GM12878 (cell line): ENCODE measurements around the gene KCTD19. TPM values are rescaled to one million over a fixed set of nuclear protein-coding genes. Genes with fewer than 3 reads are reported as not detected.

ENCODE experiments used
- ATAC-seq: fragments of 200-7000 bp; cut with Tn5 transposase; 3 replicates; pipeline ENCODE4 v1.9.1; 2020; ENCODE audit warnings: mild to moderate bottlenecking, moderate library complexity
- BruUV-seq: library from RNA; stranded (reverse); fragments of 400-500 nt; replicated peaks from 2 replicates; lab custom pipeline; 2021; lab: Mats Ljungman, UMichigan
- CTCF ChIA-PET: fragments of 300-600 bp; sonication (Branson Sonifier 250); formaldehyde crosslinking; extraction: SDS; loops from one replicate; lab custom pipeline; 2021; ENCODE audit warnings: inconsistent platforms; lab: Yijun Ruan, JAX
- POLR2A ChIA-PET: fragments of 350-600 bp; formaldehyde crosslinking; extraction: SDS; loops from one replicate; lab custom pipeline; 2021; ENCODE audit warnings: inconsistent platforms; lab: Charles Lee
- RAD21 ChIA-PET: fragments of 300-600 bp; sonication (Branson Sonifier 250); formaldehyde crosslinking; loops from one replicate; lab custom pipeline; 2023; ENCODE audit warnings: antibody characterized with exemption; ENCODE audit not compliant: unreplicated experiment; lab: Charles Lee
- SMC1A ChIA-PET: fragments of 300-600 bp; sonication (Branson Sonifier 250); formaldehyde crosslinking; loops from one replicate; lab custom pipeline; 2023; ENCODE audit not compliant: unreplicated experiment, uncharacterized antibody; lab: Charles Lee
- DNase-seq: peaks from one replicate; pipeline ENCODE4 v3.0.0-alpha.2; 2011; ENCODE audit warnings: low read depth, low spot score
- FAIRE-seq: peaks from 3 replicates; lab custom pipeline; 2011; peaks lifted over from hg19 to GRCh38; lab: Jason Lieb, UNC
- H2AFZ ChIP-seq: 2 replicates; pipeline ENCODE4 v1.6.0; 2011; ENCODE audit warnings: low read depth, low read length, control low read depth; ENCODE audit not compliant: control insufficient read depth
- H3K27ac ChIP-seq: 2 replicates; pipeline ENCODE4 v1.5.1; 2011; ENCODE audit warnings: control low read depth; ENCODE audit not compliant: control insufficient read depth, insufficient read depth
- H3K27me3 ChIP-seq, 2 experiments: replicated peaks in 1 of 2; 2 replicates each; pipeline versions ENCODE4 v1.6.0 to v1.6.1; 2011; ENCODE audit warnings: low read length in 1 of 2; ENCODE audit not compliant: control insufficient read depth in 2 of 2, insufficient read depth in 2 of 2
- H3K36me3 ChIP-seq, 2 experiments: 2 replicates each; pipeline ENCODE4 v1.5.1; 2011; ENCODE audit warnings: low read length in 1 of 2; ENCODE audit not compliant: control insufficient read depth in 2 of 2, insufficient read depth in 2 of 2
- H3K4me1 ChIP-seq: 2 replicates; pipeline ENCODE4 v1.6.1; 2011; ENCODE audit warnings: mild to moderate bottlenecking, low read length, moderate library complexity, mixed read lengths; ENCODE audit not compliant: control insufficient read depth, insufficient read depth
- H3K4me2 ChIP-seq: 2 replicates; pipeline ENCODE4 v1.6.0; 2011; ENCODE audit warnings: control low read depth; ENCODE audit not compliant: control insufficient read depth, insufficient read depth
- H3K4me3 ChIP-seq: fragments of 200-600 bp; sonication (generic); 2 replicates; pipeline ENCODE4 v1.5.1; 2016
- H3K79me2 ChIP-seq: 2 replicates; pipeline ENCODE4 v1.6.0; 2011; ENCODE audit warnings: low read length; ENCODE audit not compliant: control insufficient read depth, insufficient read depth
- H3K9ac ChIP-seq: 2 replicates; pipeline ENCODE4 v1.8.0; 2011; ENCODE audit warnings: low read length, control low read depth, mixed read lengths; ENCODE audit not compliant: control insufficient read depth, insufficient read depth
- H3K9me3 ChIP-seq: replicated peaks from 3 replicates; pipeline ENCODE4 v1.5.1; 2011; ENCODE audit warnings: mild to moderate bottlenecking, low read length; ENCODE audit not compliant: control insufficient read depth, insufficient read depth
- H4K20me1 ChIP-seq: 2 replicates; pipeline ENCODE4 v1.6.0; 2011; ENCODE audit not compliant: control insufficient read depth, insufficient read depth
- EP300 ChIP-seq, 2 experiments: fragments of 150-350 bp in 1 of 2; IDR thresholded peaks; 2 replicates each; pipeline ENCODE4 v1.6.1; 2011 to 2012; ENCODE audit warnings: low read depth in 2 of 2, low read length in 2 of 2, borderline replicate concordance in 1 of 2, improper control_type of control experiment in 1 of 2, inconsistent platforms in 1 of 2; ENCODE audit not compliant: control insufficient read depth in 1 of 2
- IKZF1 ChIP-seq: fragments of 450-650 bp; conservative IDR thresholded peaks from 2 replicates; pipeline ENCODE4 v1.6.1; 2017; ENCODE audit warnings: antibody characterized with exemption, mild to moderate bottlenecking
- YY1 ChIP-seq: IDR thresholded peaks from 2 replicates; pipeline ENCODE4 v1.6.1; 2011; ENCODE audit warnings: low read depth, mild to moderate bottlenecking, low read length
- WGBS: methylation state at CpG from one replicate; pipeline ENCODE4 v1.1.6; 2016; ENCODE audit warnings: low lambda C conversion rate; ENCODE audit not compliant: insufficient replicate concordance, insufficient coverage; ENCODE audit errors: missing lambda C conversion rate; 5-methylcytosine and 5-hydroxymethylcytosine counted together
- in situ Hi-C: fragments of 300-500 bp; cut with MboI; formaldehyde crosslinking; loops from 9 replicates; pipeline ENCODE4 v1.14.3; 2018; ENCODE audit warnings: mixed read lengths
- intact Hi-C: fragments of 100-400 bp; cut with micrococcal nuclease; formaldehyde crosslinking; loops from one replicate; pipeline ENCODE4 v1.14.2; 2022; ENCODE audit not compliant: unreplicated experiment
- polyA plus RNA-seq, 11 experiments: library from polyadenylated mRNA; depleted of rRNA in 4 of 11; unstranded in 6 of 11; stranded (reverse) in 5 of 11; fragments of >200 nt; fragmentation: Nextera tagmentation in 4 of 11; fragmentation: Illumina TruSeq in 1 of 11; extraction: Ambion mirVana in 4 of 11; extraction: Trizol in 1 of 11; gene quantifications; 1 replicate in 1 of 11; 2 replicates in 10 of 11; pipeline versions ENCODE4 v1.2.1 to v1.2.3, GENCODE V29; 2011 to 2016; ENCODE audit warnings: inconsistent platforms in 2 of 11, missing spikeins in 2 of 11, low read depth in 1 of 11
- total RNA-seq, 4 experiments: library from RNA; depleted of rRNA in 3 of 4; stranded (reverse); fragments of >200 nt in 3 of 4; fragmentation: Illumina TruSeq in 1 of 4; extraction: Trizol in 1 of 4; gene quantifications; 2 replicates each; pipeline versions ENCODE4 v1.2.1 to v1.2.3, GENCODE V29; 2013 to 2021
- TF ChIP-seq, protein P1 (sequence below): IDR thresholded peaks from 2 replicates; pipeline ENCODE4 v1.6.1; 2011; ENCODE audit warnings: mild to moderate bottlenecking, low read depth, low read length, moderate library complexity; ENCODE audit not compliant: insufficient replicate concordance
- TF ChIP-seq, protein P2 (sequence below): fragments of 450-650 bp; IDR thresholded peaks from 2 replicates; pipeline ENCODE4 v1.6.1; 2017; ENCODE audit warnings: mild to moderate bottlenecking, moderate library complexity
- TF ChIP-seq, protein P3 (sequence below): IDR thresholded peaks from 2 replicates; pipeline ENCODE4 v1.6.1; 2011; ENCODE audit warnings: borderline replicate concordance, low read depth, mild to moderate bottlenecking, moderate library complexity, mixed read lengths, low read length; ENCODE audit not compliant: insufficient read depth; ENCODE audit errors: extremely low read length
- TF ChIP-seq, protein P4 (sequence below): fragments of 450-650 bp; IDR thresholded peaks from 2 replicates; pipeline ENCODE4 v1.6.1; 2017; ENCODE audit warnings: mild to moderate bottlenecking, moderate library complexity
- TF ChIP-seq, protein P5 (sequence below): fragments of 450-650 bp; conservative IDR thresholded peaks from 2 replicates; pipeline ENCODE4 v1.6.1; 2017; ENCODE audit warnings: mild to moderate bottlenecking, moderate library complexity

KCTD19 gene
- total and polyA plus RNA-seq, 10 of the 15 experiments (the other 5 are each of a cell fraction or from before 2014, with no cell fraction given) = 1.6 to 8.9 (median 3.9) TPM

DNA sequence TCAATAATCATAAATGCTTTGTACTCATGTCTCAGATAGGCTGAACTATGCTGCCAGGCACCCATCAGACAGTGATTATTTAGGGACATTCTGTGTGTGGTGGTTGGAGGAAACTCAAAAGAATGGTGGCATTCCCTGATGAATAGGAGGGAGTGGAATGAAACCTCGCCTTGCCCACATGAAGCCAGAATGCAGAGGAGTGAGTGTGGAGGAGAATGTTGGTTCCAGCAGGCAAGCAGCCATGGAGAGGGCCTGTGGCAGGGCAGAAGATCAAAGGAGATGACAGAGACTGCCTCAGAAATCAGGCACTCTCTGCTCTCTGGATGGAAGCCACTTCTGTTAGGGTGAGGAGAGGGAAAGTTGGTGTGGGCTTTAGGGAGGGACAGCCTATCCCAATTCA lies 22.5 kb downstream of the KCTD19 start (continued):
- TF ChIP-seq, protein P1, sequence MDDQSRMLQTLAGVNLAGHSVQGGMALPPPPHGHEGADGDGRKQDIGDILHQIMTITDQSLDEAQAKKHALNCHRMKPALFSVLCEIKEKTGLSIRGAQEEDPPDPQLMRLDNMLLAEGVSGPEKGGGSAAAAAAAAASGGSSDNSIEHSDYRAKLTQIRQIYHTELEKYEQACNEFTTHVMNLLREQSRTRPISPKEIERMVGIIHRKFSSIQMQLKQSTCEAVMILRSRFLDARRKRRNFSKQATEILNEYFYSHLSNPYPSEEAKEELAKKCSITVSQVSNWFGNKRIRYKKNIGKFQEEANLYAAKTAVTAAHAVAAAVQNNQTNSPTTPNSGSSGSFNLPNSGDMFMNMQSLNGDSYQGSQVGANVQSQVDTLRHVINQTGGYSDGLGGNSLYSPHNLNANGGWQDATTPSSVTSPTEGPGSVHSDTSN = no peak
- TF ChIP-seq, protein P2, sequence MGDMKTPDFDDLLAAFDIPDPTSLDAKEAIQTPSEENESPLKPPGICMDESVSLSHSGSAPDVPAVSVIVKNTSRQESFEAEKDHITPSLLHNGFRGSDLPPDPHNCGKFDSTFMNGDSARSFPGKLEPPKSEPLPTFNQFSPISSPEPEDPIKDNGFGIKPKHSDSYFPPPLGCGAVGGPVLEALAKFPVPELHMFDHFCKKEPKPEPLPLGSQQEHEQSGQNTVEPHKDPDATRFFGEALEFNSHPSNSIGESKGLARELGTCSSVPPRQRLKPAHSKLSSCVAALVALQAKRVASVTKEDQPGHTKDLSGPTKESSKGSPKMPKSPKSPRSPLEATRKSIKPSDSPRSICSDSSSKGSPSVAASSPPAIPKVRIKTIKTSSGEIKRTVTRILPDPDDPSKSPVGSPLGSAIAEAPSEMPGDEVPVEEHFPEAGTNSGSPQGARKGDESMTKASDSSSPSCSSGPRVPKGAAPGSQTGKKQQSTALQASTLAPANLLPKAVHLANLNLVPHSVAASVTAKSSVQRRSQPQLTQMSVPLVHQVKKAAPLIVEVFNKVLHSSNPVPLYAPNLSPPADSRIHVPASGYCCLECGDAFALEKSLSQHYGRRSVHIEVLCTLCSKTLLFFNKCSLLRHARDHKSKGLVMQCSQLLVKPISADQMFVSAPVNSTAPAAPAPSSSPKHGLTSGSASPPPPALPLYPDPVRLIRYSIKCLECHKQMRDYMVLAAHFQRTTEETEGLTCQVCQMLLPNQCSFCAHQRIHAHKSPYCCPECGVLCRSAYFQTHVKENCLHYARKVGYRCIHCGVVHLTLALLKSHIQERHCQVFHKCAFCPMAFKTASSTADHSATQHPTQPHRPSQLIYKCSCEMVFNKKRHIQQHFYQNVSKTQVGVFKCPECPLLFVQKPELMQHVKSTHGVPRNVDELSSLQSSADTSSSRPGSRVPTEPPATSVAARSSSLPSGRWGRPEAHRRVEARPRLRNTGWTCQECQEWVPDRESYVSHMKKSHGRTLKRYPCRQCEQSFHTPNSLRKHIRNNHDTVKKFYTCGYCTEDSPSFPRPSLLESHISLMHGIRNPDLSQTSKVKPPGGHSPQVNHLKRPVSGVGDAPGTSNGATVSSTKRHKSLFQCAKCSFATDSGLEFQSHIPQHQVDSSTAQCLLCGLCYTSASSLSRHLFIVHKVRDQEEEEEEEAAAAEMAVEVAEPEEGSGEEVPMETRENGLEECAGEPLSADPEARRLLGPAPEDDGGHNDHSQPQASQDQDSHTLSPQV = no peak
- TF ChIP-seq YY1 = no peak

DNA sequence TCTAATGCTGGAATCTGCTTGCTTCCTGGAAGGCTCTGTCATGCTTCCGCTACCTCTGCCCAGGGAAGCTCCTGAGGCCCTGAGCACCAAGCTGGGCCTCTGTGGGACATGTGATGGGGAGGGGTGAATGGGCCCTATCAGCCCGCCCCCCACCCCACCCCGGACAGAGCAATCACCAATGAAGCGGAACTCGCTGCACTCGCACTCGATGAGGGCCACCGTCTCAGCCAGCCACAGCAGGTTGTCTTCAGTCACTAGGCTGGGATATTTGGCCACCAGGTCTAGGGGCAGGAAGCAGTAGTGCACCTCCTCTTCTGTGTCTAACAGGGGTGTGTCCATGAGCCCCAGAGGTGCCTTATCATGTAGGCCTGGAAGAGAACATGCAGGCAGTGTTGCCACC lies 23.6 kb downstream of the KCTD19 start:
- no peak overlapping the region for H3K4me3 ChIP-seq
- in situ Hi-C loops = no loop called here
- H2AFZ ChIP-seq = no peak overlapping the region
- H3K4me2 ChIP-seq = no peak overlapping the region
- ChIA-PET RAD21 (no interaction called here), POLR2A (no interaction called here), SMC1A (no interaction called here), CTCF (interaction anchor here (0.7 kb wide), 1 partner anchor 17 kb away, joined by 4 read pairs; no protein-coding TSS in a partner anchor)
- ATAC-seq (peak; percentile 48; the same call in 2 of the 3 replicates), DNase-seq (no peak), FAIRE-seq (no peak)
- no peak overlapping the region for H3K27ac ChIP-seq
- H3K4me1 ChIP-seq = no peaks in the 10 kb centered on the region; the same call in 1 of the 2 replicates
- BruUV-seq = no TSS peak
- no peaks in the 10 kb centered on the region for H3K9me3 ChIP-seq
- WGBS = 66% methylated on average over 8 of the region's 8 CpGs
- no peaks in the 10 kb centered on the region for H3K36me3 ChIP-seq
- intact Hi-C loops = no loop called here
- H3K9ac ChIP-seq = no peak overlapping the region
- H3K27me3 ChIP-seq = peaks cover 0 to 2% of the 10 kb centered on the region in 2 experiments; a peak in 1 of 4 replicates
- H4K20me1 ChIP-seq = no peaks in the 10 kb centered on the region
- H3K79me2 ChIP-seq = no peaks in the 10 kb centered on the region
- no peak for TF ChIP-seq IKZF1
- TF ChIP-seq EP300 (IDR thresholded peaks at IDR 0.05; ENCODE audit: borderline replicate concordance in 1 of 2, control insufficient read depth in 1 of 2, low read depth in 2 of 2, low read length in 2 of 2) = no peak
- TF ChIP-seq, protein P3, sequence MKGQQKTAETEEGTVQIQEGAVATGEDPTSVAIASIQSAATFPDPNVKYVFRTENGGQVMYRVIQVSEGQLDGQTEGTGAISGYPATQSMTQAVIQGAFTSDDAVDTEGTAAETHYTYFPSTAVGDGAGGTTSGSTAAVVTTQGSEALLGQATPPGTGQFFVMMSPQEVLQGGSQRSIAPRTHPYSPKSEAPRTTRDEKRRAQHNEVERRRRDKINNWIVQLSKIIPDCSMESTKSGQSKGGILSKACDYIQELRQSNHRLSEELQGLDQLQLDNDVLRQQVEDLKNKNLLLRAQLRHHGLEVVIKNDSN = no peak
- TF ChIP-seq, protein P4, sequence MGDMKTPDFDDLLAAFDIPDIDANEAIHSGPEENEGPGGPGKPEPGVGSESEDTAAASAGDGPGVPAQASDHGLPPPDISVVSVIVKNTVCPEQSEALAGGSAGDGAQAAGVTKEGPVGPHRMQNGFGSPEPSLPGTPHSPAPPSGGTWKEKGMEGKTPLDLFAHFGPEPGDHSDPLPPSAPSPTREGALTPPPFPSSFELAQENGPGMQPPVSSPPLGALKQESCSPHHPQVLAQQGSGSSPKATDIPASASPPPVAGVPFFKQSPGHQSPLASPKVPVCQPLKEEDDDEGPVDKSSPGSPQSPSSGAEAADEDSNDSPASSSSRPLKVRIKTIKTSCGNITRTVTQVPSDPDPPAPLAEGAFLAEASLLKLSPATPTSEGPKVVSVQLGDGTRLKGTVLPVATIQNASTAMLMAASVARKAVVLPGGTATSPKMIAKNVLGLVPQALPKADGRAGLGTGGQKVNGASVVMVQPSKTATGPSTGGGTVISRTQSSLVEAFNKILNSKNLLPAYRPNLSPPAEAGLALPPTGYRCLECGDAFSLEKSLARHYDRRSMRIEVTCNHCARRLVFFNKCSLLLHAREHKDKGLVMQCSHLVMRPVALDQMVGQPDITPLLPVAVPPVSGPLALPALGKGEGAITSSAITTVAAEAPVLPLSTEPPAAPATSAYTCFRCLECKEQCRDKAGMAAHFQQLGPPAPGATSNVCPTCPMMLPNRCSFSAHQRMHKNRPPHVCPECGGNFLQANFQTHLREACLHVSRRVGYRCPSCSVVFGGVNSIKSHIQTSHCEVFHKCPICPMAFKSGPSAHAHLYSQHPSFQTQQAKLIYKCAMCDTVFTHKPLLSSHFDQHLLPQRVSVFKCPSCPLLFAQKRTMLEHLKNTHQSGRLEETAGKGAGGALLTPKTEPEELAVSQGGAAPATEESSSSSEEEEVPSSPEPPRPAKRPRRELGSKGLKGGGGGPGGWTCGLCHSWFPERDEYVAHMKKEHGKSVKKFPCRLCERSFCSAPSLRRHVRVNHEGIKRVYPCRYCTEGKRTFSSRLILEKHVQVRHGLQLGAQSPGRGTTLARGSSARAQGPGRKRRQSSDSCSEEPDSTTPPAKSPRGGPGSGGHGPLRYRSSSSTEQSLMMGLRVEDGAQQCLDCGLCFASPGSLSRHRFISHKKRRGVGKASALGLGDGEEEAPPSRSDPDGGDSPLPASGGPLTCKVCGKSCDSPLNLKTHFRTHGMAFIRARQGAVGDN = no peak
- TF ChIP-seq, protein P5, sequence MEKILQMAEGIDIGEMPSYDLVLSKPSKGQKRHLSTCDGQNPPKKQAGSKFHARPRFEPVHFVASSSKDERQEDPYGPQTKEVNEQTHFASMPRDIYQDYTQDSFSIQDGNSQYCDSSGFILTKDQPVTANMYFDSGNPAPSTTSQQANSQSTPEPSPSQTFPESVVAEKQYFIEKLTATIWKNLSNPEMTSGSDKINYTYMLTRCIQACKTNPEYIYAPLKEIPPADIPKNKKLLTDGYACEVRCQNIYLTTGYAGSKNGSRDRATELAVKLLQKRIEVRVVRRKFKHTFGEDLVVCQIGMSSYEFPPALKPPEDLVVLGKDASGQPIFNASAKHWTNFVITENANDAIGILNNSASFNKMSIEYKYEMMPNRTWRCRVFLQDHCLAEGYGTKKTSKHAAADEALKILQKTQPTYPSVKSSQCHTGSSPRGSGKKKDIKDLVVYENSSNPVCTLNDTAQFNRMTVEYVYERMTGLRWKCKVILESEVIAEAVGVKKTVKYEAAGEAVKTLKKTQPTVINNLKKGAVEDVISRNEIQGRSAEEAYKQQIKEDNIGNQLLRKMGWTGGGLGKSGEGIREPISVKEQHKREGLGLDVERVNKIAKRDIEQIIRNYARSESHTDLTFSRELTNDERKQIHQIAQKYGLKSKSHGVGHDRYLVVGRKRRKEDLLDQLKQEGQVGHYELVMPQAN = no peak
